ENCODE measurements around the gene CYLD.
A peak's percentile ranks its signal among the peaks of the same experiment; 100 is the strongest.

CYLD gene

DNA sequence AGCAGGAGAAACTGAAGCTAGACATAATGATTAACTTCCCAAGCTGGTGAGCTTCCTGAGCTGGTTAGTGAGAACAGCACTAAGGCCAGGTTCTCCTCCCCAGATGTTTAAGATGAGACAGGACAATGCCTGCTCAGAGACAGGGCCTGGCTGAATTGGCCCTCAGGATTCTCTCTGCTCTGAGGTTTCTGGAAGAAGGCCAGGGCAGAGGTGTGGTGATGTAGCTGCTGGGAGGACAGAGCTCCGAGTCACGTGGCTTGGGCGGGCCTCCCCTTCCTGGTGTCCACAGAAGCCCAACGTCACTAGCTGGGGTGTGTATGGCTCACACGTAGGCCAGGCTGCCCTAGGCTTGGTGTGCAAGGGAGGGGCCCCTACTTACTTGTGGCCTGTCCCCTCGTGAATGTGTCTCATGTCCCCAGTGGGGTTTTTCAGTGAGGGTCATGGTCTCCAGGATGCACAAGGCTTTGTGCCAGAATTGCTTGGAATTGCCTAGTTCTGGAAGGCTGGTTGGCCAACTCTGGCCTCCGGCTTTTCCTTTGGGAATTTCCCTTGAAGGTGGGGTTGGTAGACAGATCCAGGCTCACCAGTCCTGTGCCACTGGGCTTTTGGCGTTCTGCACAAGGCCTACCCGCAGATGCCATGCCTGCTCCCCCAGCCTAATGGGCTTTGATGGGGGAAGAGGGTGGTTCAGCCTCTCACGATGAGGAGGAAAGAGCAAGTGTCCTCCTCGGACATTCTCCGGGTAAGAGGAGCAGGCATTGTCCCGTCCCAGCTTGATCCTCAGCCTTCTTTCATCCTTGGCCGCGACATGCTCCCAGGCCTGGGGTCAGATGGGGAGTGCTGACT is 45.1 kb upstream of the CYLD start:
- no peak for TF ChIP-seq CTCF (IDR thresholded peaks at IDR 0.05; ENCODE audit: extremely low read depth, missing control alignments)
- DNase-seq (ENCODE audit: low spot score), result peak; percentile 86

DNA sequence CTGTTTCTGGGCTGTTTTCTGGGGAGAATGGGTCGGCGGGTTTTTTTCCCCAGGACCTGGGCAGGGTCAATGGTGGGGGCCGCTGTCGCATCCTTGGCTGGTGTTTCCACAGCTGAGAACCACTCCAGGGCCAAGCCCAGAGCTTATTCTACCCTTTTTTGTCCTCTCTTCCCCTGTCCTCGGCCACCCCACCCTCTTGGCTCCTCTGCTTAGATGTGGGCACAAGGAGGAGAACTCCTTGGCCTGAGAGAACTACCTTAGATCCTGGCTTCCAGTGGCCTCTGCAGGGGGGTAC is 44.5 kb upstream of the CYLD start:
- no peak for DNase-seq (ENCODE audit: low spot score)
- no peak for TF ChIP-seq CTCF (IDR thresholded peaks at IDR 0.05; ENCODE audit: extremely low read depth, missing control alignments)

DNA sequence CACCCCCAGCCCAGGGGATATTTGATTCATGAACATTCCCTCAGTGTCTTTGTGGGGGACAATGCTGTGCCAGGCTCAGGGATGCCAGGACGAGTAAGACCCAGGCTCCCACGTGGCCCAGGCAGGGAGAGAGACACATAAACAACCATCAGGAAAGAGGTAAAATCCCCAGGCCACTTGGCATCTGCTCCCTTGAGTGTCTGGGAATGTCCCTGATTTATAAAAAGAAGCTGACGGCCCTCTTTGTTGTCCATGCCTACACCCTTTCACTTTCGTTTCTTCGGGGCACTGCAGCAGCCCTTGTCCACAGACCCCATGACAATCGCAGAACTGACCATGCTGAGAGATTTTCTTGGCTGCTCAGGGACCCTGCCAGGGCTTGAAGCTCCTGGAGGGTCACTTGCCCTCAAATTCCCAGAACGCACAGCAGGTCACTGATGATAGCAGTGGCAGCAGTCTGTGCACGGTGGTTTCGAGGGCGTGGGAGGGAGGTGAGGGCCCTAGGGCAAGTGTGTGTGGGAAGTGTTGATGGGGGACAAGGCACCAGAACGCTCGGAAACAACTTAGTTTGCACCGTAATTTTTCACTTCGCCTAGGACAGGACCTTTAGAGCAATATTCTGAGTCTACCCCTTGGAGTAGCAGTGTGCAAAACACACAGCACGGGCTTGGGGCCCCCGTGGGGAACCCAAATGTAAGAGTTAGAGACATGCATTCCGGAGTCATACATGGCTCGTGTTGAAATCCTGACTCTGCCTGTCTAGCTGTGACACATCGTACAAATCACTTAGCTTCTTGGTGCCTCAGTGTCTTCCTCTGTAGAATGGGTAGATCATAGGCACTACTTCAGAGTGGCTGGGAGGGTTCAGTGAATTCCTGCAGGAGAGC is 43.8 kb upstream of the CYLD start:
- peak; percentile 74 for DNase-seq (ENCODE audit: low spot score)
- TF ChIP-seq CTCF (IDR thresholded peaks at IDR 0.05; ENCODE audit: extremely low read depth, missing control alignments), result no peak

DNA sequence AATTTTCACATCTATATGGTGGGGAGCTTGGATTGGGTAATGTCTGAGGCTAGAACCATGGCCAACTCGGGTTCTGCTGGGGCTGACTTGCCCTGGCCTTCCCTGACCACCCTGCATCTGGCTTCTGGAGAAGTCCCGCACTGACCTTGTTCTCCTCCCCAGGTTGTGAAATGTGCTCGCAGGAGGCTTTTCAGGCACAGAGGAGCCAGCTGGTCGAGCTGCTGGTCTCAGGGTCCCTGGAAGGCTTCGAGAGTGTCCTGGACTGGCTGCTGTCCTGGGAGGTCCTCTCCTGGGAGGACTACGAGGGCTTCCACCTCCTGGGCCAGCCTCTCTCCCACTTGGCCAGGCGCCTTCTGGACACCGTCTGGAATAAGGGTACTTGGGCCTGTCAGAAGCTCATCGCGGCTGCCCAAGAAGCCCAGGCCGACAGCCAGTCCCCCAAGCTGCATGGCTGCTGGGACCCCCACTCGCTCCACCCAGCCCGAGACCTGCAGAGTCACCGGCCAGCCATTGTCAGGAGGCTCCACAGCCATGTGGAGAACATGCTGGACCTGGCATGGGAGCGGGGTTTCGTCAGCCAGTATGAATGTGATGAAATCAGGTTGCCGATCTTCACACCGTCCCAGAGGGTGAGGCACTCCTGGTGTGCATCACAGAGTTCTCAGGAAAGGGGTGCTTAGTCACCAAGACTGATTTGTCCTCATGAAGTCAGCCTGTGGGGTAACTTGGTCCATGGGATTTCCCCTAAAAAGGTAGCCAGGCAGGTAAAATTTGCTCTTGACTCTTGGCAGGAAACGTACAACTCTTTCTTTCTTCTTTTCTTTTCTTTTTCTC is 42.3 kb upstream of the CYLD start:
- no peak for TF ChIP-seq CTCF (IDR thresholded peaks at IDR 0.05; ENCODE audit: extremely low read depth, missing control alignments)
- DNase-seq (ENCODE audit: low spot score), result no peak

GRCh38 chr16:50702725-50703124 is 39.2 kb upstream of the CYLD start:
- no peak for DNase-seq (ENCODE audit: low spot score)
- TF ChIP-seq CTCF (IDR thresholded peaks at IDR 0.05; ENCODE audit: extremely low read depth, missing control alignments), result no peak

DNA sequence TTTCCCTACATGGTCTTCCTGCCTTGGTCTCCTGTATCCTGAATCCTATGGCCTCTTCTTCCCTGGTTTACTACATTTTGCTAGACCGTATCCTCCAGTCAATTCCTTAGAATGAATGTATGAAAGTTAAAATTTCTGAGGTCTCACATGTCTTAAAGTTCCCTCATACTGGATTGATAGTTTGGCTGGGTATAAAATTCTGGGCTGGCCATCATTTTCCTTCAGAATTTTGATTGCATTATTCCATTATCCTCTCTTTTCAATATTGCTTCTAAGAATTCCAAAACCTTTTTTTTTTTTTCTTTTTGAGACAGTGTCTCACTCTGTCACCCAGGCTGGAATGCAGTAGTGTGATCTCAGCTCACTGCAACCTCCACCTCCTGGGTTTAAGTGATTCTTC is 37.6 kb upstream of the CYLD start:
- no peak for DNase-seq (ENCODE audit: low spot score)
- no peak for TF ChIP-seq CTCF (IDR thresholded peaks at IDR 0.05; ENCODE audit: extremely low read depth, missing control alignments)
